Body of pancreas (tissue), 4 donors: Measurements from ENCODE around the gene MT1B.
"Not testable (repeated sequence)": the region's sequence is repeated elsewhere in the genome, so short reads cannot be mapped to it uniquely, and the experiment has no call there.

Source experiments
- POLR2A ChIP-seq, 3 donors: fragments of 450-650 bp; IDR thresholded peaks; one replicate each; pipeline ENCODE4 v1.6.1; 2016; ENCODE audit warnings: antibody characterized with exemption in 3 of 3, mild to moderate bottlenecking in 2 of 3
- TF ChIP-seq, protein P1 (sequence below), 7 experiments: fragments of 450-650 bp in 4 of 7; fragments of 200-600 bp in 3 of 7; sonication (generic) in 3 of 7; IDR thresholded peaks; one replicate each; pipeline ENCODE4 v1.5.1; 2016 to 2019; ENCODE audit warnings: antibody characterized with exemption in 7 of 7

DNA sequence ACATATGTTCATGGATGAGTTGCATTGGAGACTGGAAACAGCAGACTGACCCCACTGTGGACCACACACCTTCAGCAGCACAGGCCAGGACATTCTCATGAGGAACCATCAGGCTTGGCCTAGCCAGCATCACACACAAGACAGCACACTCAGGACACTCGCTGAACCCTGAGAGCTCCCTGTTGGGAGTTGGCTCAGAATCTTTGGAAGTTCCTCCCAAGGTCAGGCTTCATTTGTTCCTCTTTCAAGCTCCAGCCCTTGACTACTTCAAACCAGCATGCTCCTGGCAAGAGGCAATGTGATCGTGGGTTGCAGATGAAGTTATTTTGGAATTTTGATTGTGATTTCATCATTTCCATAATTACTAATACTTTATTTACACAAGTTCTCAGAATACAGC is 20.0 kb downstream of the MT1B start:
- TF ChIP-seq, protein P1, sequence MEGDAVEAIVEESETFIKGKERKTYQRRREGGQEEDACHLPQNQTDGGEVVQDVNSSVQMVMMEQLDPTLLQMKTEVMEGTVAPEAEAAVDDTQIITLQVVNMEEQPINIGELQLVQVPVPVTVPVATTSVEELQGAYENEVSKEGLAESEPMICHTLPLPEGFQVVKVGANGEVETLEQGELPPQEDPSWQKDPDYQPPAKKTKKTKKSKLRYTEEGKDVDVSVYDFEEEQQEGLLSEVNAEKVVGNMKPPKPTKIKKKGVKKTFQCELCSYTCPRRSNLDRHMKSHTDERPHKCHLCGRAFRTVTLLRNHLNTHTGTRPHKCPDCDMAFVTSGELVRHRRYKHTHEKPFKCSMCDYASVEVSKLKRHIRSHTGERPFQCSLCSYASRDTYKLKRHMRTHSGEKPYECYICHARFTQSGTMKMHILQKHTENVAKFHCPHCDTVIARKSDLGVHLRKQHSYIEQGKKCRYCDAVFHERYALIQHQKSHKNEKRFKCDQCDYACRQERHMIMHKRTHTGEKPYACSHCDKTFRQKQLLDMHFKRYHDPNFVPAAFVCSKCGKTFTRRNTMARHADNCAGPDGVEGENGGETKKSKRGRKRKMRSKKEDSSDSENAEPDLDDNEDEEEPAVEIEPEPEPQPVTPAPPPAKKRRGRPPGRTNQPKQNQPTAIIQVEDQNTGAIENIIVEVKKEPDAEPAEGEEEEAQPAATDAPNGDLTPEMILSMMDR (IDR thresholded peaks at IDR 0.05): not testable (repeated sequence)
- not testable (repeated sequence) for TF ChIP-seq POLR2A (IDR thresholded peaks at IDR 0.05)
